HG02938 (cell line): ENCODE measurements around the gene TTC34.

Source experiments
- ATAC-seq: cut with Tn5 transposase; IDR thresholded peaks from one replicate; pipeline ENCODE4 v1.9.1; 2021; ENCODE audit warnings: mild to moderate bottlenecking, moderate library complexity; ENCODE audit not compliant: unreplicated experiment

The TTC34 gene, protein sequence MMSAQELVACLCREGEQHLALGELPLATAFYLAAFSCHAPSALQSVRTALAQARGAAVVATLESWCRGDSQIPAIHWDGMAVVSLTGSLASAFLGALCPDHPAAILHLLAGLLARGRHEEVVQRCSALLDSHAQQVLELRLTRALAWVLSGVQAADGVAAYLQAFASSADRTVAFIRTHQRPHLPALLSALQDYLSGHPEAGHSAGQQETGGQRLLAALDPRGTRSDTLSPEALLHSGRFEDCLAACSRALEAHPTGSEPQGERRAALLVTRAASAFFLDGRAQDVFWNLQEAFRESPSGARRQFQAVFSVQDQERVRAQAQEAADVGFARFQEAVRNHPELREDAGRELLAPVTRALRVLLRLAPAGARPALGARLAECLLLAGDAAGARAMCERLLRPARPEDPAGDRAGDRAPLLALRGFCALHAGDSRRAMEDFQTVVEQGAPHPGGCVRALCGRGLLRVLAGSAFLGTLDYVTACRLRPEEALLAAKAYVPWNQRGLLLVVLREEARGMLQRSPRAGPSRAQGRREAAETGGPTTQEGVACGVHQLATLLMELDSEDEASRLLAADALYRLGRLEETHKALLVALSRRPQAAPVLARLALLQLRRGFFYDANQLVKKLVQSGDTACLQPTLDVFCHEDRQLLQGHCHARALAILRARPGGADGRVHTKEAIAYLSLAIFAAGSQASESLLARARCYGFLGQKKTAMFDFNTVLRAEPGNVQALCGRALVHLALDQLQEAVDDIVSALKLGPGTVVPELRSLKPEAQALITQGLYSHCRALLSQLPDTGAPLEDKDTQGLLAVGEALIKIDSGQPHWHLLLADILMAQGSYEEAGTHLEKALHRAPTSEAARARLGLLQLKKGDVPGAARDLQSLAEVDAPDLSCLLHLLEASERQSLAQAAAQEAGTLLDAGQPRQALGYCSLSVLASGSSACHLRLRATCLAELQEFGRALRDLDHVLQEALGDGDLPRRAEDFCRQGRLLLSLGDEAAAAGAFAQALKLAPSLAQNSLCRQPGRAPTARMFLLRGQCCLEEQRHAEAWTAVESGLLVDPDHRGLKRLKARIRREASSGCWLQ

GRCh38 chr1:2801535-2802291 is at the start of gene TTC34:
TTC34 (minus strand) TSS chr1:2801693; CDS start chr1:2800827, 866 bp downstream.
- ATAC-seq = no peak

DNA sequence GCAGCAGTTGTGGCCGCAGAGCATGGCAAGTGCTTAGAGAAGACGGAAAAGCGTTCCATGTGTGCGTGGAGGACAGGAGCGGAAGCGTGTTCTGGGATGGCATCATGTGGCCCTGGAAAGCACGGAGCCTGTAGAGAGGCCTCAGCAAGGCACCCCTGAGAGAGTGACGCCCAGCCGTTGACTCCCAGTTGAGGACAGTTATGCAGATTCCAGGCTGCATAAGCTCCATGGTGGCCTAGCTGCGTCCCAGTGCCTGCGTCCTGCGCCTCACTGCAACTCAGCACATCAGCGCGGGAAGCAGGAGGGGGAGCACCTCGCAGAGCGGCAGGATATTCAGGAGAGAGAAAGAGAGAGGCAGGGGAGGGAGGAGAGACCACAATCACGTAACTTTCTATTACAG is 49.0 kb upstream of the TTC34 start:
- no peak for ATAC-seq

DNA sequence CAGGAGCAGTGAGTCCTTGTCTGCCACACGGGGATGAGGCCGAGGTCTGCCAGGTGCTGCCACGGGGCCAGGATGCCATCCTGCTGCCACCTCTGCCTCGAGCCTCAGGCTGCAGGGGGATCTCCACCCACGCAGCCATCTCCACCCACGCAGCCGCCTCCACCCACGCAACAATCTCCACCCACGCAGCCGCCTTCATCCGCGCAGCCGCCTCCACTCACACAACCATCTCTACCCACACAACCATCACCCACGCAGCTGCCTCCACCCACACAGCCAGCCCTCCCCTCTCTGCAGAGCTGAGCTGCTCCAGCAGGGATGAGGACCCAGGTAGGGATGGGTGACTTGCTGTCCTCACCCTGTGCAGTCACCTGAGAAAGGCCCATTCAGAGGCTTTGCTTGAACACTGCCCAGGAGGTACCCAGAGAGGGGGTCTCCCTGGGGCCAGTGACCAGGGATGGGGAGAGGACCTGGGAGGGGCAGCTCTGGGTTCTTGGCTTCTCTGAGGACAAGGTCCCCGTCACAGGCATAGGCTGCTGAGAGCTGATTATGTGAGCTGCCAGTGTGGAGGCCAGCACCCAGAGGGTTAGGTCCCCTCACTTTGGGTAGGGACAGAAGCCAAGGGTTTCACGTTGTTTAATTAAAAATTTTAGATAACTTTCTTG is 46.6 kb upstream of the TTC34 start:
- ATAC-seq = no peak

DNA sequence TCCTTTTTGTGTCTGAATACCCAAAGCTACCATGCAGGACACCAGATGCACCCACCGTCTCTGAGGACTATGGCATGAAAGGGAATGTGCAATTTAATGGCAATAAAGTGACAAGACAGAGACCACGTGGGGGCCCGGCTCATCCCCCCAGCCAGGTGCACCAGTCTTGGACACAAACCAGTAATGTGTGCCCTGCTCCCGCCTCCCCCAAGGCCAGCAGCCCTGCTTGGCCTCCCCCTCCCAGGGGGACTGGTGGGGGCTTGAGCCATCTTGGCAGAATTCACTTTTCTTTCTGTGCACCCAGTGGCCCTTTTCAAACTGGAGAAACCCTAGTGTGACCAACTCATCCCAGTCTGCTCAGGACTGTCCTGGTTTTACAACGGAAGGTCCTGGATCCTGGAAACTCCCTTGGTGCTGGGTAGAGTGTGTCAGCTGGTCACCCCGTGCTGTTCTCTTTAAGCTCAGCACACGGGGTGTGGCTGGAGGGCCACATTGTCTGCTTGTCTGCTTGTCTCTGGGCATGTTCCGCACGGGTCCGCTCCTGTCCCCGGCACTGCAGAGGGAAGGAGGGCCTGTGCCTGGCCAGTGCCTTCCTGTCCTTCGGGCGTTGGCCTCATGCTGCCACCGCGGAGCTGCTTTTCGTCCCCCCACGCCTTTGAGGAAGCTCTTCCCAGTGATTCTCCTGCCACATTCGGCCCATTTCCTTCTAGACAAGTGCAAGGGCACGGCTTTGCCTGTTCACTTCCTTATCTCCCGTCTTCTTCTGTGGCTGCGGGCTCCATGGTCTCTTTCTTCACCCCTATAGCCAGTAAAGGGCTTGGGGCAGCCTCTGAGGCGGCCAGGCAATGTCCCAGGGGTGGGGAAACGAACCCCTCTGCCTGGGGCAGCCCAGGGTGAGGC is 45.8 kb upstream of the TTC34 start:
- no peak for ATAC-seq

GRCh38 chr1:2845869-2846268 is 44.4 kb upstream of the TTC34 start:
- ATAC-seq = no peak

GRCh38 chr1:2840036-2840809 is 38.7 kb upstream of the TTC34 start:
- no peak for ATAC-seq

- ATAC-seq = no peak
These were observed 36.3 kb upstream of the TTC34 start for GRCh38 chr1:2837823-2838222.

GRCh38 chr1:2837316-2837715 is 35.8 kb upstream of the TTC34 start:
- no peak for ATAC-seq

DNA sequence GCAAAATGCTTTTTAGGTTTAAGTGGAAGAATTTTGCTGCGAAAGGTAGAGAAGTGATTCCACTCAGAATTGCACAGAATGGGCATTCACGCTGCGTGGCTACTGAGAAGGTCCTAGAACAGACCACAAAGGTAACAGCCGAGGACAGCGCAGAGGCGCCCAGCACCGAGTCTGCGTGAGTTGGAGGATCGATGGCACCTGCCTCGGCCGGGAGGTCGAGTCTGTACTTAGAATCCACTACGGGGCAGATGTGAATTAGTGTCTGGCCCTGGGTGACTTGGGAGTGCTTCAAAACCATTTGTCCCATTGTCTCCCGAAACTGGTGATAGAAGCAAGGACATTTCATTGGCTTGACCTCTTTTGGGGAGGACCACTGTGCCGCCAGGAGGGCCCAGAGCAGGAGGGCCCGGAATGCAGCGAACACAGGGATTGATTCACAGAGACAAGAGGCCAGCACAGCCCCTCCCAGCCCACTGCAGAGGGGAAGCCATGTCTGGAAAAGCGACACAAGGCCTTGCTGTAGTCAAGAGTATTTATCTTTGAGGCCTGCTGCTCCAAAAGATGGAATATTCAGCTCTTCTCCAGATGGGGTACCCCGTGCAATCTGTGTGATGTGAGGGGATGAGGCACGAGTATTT is 35.0 kb upstream of the TTC34 start:
- no peak for ATAC-seq

GRCh38 chr1:2835650-2836159 is 34.2 kb upstream of the TTC34 start:
- no peak for ATAC-seq

DNA sequence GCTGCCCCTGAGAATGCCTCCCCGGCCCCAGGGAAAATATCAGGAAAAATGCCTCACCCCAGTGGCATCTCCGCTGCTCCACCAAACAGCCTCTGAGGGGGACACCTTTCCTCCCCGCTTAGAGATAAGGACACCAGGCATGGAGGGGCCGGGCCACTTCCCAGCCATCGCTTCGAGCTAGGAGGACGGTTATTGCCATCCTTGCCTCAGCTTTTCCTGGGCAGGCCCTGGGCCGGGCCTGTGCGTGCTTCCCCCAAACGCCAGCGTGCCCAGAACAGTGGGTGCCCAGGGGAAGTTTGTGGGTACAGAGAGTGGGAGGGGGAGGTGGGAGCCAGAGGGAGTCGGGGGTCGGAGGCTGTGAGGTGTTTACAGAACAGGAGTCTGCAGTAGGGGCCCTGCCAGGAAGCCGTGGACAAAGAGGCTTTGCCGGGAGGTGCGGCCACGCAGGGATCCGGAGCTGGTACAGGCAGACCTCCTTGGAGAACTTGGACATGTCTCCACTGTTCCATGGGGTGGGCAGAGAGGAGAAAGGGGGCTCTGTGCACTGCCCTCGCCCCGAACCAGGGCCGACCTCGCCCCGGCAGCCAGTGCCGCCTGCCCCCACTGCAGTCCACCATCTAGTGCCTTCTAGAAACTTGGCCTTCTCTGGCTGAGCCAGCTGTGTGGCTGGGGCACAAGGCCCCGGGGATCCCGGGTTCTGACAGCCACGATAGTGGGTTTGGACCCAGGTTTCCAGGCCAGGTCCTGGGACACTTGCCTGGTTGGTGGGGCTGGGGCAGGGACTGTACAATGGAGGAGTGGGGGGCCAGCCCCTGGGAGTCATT is 33.5 kb upstream of the TTC34 start:
- ATAC-seq = no peak

- no peak for ATAC-seq
These were observed 32.6 kb upstream of the TTC34 start for GRCh38 chr1:2834146-2834475.

DNA sequence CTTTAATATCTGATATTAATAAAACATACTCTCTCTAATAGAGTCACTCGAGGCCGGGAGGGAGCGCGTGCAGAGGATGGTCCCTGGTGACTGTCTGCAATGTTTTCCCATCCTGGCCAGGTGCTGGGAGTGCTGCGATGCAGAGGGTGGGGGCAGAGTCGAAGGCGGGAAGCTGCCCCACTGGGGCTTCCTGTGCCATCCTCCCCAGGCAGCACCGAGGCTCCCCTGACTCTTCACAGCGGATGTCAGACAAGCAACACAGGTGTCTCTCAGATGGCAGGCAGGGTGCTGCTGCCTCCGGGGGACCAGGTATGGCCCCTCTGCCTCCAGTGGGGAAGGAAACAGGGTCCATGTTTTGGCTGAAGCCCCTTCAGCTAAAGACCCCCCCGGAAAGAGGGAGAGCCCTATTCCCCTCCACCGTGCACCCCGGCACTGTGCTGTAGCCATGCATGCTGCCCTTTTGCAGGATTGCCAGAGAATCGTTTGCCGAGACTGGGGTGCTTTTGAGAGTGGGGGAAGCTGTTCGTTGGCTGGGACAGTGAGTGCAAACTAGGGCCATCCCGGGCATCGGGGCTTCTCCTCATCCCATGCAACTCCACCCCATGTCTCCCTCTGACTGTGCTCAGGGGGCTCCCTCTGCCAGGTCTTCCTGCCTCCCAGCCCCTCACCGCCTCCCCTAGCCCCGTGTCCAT is 32.1 kb upstream of the TTC34 start:
- ATAC-seq = no peak

DNA sequence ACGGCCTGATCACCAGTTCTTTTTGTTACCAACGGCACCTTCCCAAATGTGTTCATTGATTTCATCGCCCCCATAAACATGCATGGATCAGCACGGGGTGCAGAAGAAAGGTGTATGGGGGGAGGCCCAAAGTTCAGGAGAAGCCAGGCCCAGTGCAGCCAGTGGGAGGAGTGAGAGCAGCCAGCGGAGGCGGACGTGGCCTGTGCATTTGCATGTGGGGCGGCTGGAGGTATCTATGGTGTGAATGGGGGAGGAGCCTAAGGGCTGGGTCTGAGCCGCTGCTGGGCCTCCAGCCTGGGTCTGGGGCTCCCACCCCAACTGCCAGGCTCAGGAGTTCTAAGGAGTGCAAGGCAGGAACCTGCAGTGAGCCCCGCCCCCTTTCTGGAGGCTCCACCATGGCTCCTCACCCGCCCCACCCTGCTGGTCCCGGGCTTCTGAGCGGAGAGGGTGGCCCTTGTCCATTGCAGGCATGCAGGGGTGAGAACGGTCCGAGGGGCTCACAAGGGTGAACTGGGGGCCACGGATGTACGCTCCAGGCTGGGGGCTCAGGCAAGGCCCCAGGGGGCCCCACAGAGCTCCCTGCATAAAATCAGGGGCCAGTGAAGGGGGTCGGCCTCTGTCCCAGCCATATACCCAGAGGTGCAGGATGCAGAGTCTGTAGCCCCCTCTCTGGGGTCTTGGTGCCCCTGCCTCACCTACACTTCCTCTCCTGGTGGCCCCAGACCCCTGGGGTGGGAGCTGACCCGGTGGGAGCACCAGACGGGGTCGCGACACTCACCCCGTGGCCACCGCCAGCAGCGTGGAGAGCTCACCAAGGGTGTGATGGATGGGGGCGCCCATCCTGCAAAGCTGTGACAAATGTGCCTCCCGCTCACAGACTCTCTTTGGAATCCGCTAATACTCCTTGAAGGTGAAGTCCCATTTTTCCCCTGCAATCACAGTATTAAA is 31.3 kb upstream of the TTC34 start:
- ATAC-seq = no peak

DNA sequence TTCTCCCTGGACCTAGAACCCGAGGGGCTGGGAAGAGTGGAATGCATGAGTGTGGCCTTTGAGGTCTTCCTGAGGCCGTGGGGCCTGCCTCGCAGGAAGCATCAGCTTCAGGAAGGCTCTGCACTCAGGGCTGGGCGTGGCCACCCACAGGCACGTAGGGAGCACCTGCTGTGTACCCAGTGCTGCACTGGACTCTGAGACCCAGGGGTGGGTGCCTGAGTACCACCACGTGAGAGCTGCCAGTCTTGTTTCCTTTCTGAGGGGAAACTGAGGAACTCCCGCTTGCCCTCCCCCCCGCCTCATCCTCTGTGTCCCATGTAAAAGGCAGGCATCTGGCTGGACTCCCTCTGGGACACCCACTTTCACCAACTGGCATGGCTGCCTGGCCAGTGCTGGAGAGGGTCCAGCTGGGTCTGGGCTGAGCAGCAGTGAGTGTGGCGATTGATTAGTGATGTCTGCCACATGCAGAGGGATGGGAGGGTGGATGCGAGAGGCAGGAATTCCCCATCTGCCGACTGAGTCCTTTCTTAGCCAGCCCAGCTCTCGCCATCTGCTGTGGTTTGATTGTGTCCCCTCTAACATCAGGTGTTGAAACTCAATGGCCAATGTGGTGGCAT is 30.2 kb upstream of the TTC34 start:
- ATAC-seq = no peak
